Measurements from ENCODE around the gene FBXL3.

DNA sequence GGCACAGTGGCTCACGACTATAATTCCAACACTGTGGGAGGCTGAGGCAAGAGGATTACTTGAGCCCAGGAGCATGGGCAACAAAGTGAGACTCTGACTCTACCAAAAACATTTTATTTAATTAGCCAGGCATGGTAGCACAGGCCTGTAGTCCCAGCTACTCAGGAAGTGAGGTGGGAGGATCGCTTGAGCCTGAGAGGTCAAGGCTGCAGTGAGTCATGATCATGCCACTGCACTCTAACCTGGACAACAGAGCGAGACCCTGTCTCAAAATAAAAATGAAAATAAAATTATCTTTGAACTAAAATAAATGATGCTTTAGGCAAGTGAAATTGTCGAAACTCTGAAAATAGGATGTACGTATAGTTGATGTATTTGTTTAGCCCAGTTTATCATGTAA is 43.3 kb downstream of the FBXL3 start:
- TF ChIP-seq MYC (IDR thresholded peaks at IDR 0.05; ENCODE audit: low read depth, low read length): no peak
- TF ChIP-seq, protein P1, sequence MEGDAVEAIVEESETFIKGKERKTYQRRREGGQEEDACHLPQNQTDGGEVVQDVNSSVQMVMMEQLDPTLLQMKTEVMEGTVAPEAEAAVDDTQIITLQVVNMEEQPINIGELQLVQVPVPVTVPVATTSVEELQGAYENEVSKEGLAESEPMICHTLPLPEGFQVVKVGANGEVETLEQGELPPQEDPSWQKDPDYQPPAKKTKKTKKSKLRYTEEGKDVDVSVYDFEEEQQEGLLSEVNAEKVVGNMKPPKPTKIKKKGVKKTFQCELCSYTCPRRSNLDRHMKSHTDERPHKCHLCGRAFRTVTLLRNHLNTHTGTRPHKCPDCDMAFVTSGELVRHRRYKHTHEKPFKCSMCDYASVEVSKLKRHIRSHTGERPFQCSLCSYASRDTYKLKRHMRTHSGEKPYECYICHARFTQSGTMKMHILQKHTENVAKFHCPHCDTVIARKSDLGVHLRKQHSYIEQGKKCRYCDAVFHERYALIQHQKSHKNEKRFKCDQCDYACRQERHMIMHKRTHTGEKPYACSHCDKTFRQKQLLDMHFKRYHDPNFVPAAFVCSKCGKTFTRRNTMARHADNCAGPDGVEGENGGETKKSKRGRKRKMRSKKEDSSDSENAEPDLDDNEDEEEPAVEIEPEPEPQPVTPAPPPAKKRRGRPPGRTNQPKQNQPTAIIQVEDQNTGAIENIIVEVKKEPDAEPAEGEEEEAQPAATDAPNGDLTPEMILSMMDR (IDR thresholded peaks at IDR 0.05; ENCODE audit: low read depth, low read length): no peak
- TF ChIP-seq, protein P2, sequence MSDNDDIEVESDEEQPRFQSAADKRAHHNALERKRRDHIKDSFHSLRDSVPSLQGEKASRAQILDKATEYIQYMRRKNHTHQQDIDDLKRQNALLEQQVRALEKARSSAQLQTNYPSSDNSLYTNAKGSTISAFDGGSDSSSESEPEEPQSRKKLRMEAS (IDR thresholded peaks at IDR 0.05; ENCODE audit: low read depth, low read length): no peak

Data from NB4 (cell line).